ENCODE data around the gene PLEKHF1.

PLEKHF1 gene

DNA sequence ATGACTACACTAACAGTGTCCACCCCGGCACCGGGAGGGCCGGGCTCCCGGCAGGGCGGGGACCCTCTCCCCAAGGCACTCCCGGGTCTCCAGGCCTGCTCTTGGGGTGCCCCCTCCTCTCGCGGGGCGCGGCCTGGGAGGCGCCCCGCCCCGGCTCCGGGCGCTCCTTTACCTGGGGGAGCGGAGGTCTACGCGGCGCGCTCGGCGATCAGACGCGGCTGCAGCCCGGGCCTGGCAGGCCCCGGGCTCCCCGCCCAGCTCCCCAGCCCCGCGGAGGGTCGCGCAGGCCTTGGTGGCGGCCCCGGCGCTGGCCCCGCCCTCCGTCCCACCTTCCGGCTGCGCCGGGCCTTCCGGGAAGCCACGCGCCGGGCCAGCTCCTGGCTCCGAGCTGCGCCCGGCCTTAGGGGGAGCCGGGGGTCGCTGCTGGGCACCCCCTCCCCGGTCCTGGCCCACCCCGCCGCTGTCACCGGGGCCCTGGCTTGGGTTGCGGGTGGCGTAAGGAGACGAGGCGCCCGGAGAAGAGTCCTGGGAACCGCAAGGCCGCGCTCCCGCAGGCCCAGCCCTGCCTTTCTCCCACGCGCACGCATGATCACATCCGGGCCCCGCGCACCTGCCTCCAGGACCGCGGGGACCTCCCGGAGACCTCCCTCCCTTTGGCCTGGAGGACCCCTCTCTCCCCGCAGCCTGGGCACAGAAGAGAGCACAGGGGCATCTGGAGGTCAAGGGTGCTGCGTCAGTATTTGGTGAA is 49.9 kb downstream of the PLEKHF1 start, which contains the start of gene C19orf12:
TSS of gene C19orf12 (minus strand) at position 309 of the 748 bp plus-strand sequence. CDS start 6,848 bp downstream, outside the sequence.
- H3K9me3 Mint-ChIP-seq, result no peaks in the 10 kb centered on the region
- peak within 1 kb of the TSS; percentile 90 to 91 (median 90) for H3K4me3 Mint-ChIP-seq
- peaks cover 30% of the 10 kb centered on the region for H3K4me1 Mint-ChIP-seq
- peaks cover 12% of the 10 kb centered on the region for H3K36me3 Mint-ChIP-seq (ENCODE audit: low read depth)
- peak within 1 kb of the TSS; percentile 92 to 97 (median 97) for H3K27ac Mint-ChIP-seq
- H3K27me3 Mint-ChIP-seq (ENCODE audit: low read depth), result no peaks in the 10 kb centered on the region
- TF ChIP-seq, protein P1, sequence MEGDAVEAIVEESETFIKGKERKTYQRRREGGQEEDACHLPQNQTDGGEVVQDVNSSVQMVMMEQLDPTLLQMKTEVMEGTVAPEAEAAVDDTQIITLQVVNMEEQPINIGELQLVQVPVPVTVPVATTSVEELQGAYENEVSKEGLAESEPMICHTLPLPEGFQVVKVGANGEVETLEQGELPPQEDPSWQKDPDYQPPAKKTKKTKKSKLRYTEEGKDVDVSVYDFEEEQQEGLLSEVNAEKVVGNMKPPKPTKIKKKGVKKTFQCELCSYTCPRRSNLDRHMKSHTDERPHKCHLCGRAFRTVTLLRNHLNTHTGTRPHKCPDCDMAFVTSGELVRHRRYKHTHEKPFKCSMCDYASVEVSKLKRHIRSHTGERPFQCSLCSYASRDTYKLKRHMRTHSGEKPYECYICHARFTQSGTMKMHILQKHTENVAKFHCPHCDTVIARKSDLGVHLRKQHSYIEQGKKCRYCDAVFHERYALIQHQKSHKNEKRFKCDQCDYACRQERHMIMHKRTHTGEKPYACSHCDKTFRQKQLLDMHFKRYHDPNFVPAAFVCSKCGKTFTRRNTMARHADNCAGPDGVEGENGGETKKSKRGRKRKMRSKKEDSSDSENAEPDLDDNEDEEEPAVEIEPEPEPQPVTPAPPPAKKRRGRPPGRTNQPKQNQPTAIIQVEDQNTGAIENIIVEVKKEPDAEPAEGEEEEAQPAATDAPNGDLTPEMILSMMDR (IDR thresholded peaks at IDR 0.05; ENCODE audit: unreplicated experiment in 3 of 3), result no peak

DNA sequence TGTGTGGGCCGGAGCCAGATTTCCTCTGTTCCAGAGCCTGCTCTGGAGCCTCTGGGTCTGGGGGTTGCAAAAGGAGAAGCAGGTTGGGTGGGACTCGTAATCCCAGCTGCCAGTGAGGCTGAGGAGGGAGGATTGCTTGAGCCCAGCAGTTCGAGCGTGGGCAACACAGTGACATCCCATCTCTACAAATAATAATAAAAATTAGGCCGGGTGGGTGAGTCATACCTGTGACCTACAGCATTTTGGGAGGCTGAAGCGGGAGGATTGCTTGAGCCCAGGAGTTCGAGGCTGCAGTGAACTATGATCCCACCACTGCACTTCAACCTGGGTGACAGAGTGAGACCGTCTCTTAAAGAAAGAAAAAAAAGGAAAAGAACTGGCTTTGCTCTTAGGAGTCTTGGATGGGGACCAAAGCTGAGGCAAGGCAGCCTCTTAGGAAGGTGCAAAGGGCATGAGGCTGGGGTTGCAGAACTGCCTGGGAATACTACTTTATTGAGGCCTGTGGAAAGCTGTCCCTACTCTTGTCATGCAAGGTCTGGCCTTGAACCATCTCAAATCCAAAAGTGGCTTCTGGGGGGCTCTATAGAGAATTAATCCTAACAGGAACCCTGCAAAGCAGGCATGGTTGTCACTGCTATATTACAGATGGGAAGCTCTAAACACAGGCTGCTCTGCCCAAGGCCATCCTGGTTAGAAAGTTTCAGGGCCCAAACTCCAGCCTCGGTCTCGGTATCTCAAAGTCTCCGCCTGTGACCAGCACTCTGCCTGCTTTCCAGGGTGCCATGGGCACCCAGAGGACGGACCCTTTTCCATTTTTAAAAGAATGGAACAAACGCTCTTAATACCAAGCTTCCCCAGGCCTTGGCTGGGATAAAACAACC is 50.7 kb downstream of the PLEKHF1 start:
- Mint-ChIP-seq H3K27me3 (ENCODE audit: low read depth) (no peaks in the 10 kb centered on the region), H3K4me3 (peak overlapping the region; percentile 90 to 91 (median 90))

DNA sequence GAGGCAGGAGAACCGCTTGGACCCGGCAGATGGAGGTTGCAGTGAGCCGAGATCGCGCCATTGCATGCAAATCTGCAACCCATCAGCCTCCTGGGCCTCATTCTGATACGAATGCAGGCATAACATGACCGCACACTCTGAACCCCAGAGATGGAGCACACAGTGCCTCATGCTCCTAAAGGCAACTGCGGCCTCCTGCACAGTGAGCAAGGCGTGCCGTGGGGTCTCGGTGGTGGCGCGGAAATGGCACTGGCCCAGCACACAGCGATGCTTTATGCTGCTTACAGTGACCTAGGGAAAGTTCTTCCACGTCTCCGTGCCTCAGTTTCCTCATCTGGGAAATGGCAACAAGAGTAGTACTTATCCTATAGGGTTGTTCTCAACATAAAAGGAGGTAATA is 51.8 kb downstream of the PLEKHF1 start:
- TF ChIP-seq, protein P1 (IDR thresholded peaks at IDR 0.05; ENCODE audit: unreplicated experiment in 3 of 3), result no peak
- Mint-ChIP-seq H3K9me3 (no peaks in the 10 kb centered on the region), H3K27ac (peak overlapping the region in 1 of 3 experiments; percentile 92), H3K4me3 (no peak overlapping the region), H3K4me1 (peaks cover 30% of the 10 kb centered on the region), H3K36me3 (ENCODE audit: low read depth) (no peaks in the 10 kb centered on the region), H3K27me3 (ENCODE audit: low read depth) (no peaks in the 10 kb centered on the region)

More for the DNA sequence above, 50.7 kb downstream of the PLEKHF1 start:
- Mint-ChIP-seq H3K9me3 (no peaks in the 10 kb centered on the region), H3K36me3 (ENCODE audit: low read depth) (peaks cover 4% of the 10 kb centered on the region), H3K27ac (peak overlapping the region; percentile 92 to 97 (median 97)), H3K4me1 (peaks cover 30% of the 10 kb centered on the region)
- TF ChIP-seq, protein P1 (IDR thresholded peaks at IDR 0.05; ENCODE audit: unreplicated experiment in 3 of 3), result no peak

DNA sequence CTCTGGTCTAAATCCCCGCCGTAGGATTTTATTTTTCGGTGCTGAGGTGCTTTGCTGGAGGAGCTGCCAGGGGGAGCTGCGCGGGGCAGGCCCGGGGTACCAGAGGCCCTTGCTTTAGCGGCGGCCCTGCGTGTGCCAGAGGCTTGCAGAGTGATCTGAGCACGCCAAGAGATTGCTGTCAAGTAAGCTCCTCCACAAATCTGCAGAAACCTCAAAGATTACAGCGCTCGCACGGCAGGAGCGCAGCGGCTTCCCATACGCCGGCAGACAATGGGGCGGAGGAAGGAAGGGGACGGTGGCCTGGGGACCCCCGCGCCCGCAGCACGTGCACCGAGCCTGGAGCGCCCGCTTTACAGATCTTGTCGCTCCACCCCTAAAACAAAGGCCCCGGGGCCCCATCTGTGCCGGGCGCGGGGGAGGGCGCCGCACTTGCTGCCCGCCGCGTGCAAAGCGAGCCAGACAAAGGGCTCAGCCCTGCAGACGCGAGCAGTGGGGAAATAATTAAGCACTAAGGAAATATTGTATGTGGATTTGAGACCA is 58.9 kb downstream of the PLEKHF1 start:
- peak overlapping the region; percentile 77 to 84 (median 83) for H3K4me3 Mint-ChIP-seq
- H3K9me3 Mint-ChIP-seq, result no peaks in the 10 kb centered on the region
- H3K36me3 Mint-ChIP-seq (ENCODE audit: low read depth), result no peaks in the 10 kb centered on the region
- TF ChIP-seq, protein P1 (IDR thresholded peaks at IDR 0.05; ENCODE audit: unreplicated experiment in 3 of 3), result no peak
- H3K27me3 Mint-ChIP-seq (ENCODE audit: low read depth), result peaks cover 18% of the 10 kb centered on the region
- H3K27ac Mint-ChIP-seq, result peak overlapping the region in 2 of 3 experiments; percentile 61 to 88
- H3K4me1 Mint-ChIP-seq, result peaks cover 9% of the 10 kb centered on the region

DNA sequence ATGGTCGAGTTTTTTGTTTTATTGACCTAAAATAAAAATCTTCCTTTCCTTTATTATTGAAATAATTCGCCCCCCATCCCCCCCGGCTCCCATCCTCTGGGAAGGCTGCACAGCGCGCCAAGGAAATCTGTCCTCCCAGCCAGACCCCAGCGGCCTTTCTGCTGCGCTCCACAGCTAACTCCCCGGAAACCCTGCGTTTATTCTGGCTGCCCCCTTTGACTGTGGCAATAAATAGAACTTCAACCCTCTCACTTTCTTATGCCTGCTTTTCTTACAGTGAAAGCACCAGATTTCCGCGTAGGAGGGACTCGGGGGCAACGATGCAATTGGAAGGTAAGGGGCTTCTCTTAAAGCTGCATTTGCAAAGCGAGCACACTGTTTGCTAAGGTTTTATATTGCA is 59.5 kb downstream of the PLEKHF1 start:
- TF ChIP-seq, protein P1 (IDR thresholded peaks at IDR 0.05; ENCODE audit: unreplicated experiment in 3 of 3), result no peak
- Mint-ChIP-seq H3K4me3 (peak overlapping the region; percentile 77 to 84 (median 83)), H3K27ac (peak overlapping the region in 2 of 3 experiments; percentile 53 to 68), H3K27me3 (ENCODE audit: low read depth) (peaks cover 24% of the 10 kb centered on the region), H3K9me3 (no peaks in the 10 kb centered on the region), H3K36me3 (ENCODE audit: low read depth) (no peaks in the 10 kb centered on the region), H3K4me1 (peaks cover 9% of the 10 kb centered on the region)

All from nephron (organoid).